Activated CD8-positive, alpha-beta memory T cell treated with anti-CD3 and anti-CD28 coated beads, Interleukin-2, amount 50 U/mL, for 48 hours (primary cell): Measurements from ENCODE around the gene LCP1.

Experiments
- DNase-seq: peaks from one replicate; pipeline ENCODE4 v3.0.0-alpha.2; 2020

LCP1 gene

DNA sequence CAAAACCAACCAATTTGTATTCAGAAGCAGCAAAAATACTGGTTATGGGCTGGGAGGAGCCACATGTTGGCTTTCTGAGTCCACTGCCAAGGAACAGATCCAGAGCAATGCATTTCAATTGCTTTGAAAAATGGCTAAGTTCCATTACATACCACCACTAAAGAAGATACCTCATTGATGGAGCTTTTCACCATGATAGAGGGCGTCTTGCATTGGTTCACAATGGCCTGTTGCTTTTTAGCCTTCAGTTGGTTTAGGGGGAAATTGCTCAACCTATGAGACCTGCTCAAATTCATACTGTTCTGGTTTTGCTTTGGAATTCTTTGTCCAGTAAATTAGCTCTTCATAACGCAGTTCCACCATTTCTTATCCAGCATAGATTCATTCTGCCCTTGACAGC is 55.9 kb downstream of the LCP1 start:
- no peak for DNase-seq

- no peak for DNase-seq
Observed at GRCh38 chr13:46124967-46125933, 56.7 kb downstream of the LCP1 start.

- DNase-seq: peak; percentile 76
Observed at GRCh38 chr13:46124531-46124966, 57.4 kb downstream of the LCP1 start.

- DNase-seq: no peak
Observed at GRCh38 chr13:46122304-46122703, 59.7 kb downstream of the LCP1 start.

- DNase-seq: no peak
Observed at GRCh38 chr13:46121597-46122163, 60.3 kb downstream of the LCP1 start.

DNA sequence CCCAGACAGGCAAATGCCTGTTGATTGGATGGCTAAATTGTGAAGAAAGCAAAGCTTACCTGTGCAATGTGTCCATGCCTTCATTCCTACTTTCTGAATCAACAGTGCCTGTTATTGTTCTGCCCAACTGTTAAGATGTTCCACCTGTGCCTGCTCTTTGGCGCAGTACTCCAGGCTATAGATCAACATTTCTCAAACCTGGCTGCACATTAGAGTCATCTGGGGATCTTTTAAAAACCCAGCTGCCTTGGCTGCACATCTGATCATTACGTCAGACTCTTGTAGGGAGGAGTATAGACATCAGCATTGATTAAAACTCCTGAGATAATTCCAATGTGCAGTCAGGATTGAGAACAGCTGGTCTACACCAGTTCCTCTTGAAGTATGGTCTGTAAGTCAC is 60.9 kb downstream of the LCP1 start:
- DNase-seq: no peak

DNA sequence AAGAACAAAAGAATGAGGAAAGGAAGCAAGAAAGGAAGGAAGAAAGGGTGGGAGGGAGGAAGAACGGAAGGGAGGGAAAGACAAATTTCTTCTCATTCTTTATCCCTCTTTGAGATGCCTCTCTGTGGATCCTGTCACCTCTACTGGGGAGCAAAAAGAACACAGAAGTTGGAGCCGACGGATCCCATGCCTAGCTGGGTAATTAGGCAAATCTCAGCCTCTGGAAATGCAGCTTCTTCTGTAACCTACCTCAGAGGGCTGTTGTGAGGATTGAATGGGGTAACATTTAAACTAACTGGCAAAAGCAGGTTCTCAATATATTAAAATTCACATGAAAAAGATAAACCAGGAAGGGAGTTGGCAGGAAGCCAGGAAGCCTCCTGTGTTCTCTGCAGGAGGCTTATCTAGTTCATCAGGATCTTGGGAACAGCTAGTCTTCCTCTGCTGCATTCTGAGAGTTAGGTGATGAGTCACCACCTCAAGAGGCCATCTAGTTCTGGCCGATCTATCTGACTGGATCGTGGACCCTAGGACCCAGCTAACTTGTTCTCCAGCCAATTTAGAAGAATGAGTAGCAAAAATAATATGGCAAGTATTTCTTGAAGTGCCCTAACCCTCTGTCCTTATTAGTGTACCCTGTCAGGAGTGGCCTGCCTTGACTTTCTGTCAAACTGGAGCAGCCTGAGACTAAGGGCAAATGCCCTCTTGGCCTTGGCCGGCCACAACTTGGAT is 61.9 kb downstream of the LCP1 start:
- no peak for DNase-seq

- DNase-seq: no peak
Observed at GRCh38 chr13:46116653-46117502, 65.1 kb downstream of the LCP1 start.

- DNase-seq: no peak
Observed at GRCh38 chr13:46114613-46115012, 67.4 kb downstream of the LCP1 start.

GRCh38 chr13:46113596-46113995 is 68.4 kb downstream of the LCP1 start:
- no peak for DNase-seq

GRCh38 chr13:46111151-46111550 is 70.8 kb downstream of the LCP1 start:
- no peak for DNase-seq

- DNase-seq: no peak
Observed at GRCh38 chr13:46109451-46109850, 72.5 kb downstream of the LCP1 start.

- DNase-seq: no peak
Observed at GRCh38 chr13:46106839-46107371, 75.1 kb downstream of the LCP1 start.

DNA sequence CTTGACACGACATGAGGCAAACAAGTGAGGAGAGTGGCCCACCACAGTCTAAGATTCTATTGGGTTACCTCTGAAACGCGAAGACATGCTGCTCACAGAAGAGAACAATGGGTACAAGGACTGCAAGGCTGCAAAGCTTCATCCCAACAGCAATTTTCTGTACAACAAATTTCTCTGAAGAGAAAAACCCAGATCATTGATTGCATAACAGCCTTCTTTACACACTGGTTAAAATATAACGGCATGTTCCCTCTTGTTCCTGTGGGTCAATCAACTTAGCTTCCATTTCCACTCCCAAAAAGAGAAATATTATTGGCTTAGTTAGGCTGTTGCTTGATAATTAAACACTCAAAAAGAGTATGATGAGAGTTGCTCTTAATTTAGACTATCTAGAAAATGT is 77.1 kb downstream of the LCP1 start, which contains the start of gene CPB2:
Gene CPB2, minus strand, starts transcription at position 166 of the 400 bp plus-strand sequence. Its CDS starts 24 bp downstream, at position 142.
- no peak for DNase-seq

DNA sequence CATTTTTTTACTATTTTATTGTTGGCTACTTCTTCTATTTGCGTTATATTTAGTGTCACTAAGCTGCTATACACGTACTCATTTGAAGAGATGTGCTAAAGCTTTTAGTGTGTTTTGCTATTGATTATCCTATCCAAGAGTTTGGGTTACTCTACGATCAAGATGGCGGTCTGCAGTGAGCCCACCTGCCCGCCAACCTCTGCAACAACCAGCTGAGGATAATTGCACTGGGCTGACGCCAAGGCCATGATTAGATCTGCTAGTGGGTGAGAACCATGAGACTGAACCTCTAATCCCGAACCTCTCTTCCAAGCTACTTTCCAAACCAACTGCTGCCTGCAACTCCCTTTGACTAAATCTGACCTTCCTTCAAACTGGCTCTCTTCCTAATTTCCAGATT is 78.9 kb downstream of the LCP1 start:
- no peak for DNase-seq

- no peak for DNase-seq
Observed at GRCh38 chr13:46102255-46102605, 79.7 kb downstream of the LCP1 start.

GRCh38 chr13:46101484-46102254 is 80.3 kb downstream of the LCP1 start:
- DNase-seq: no peak

- DNase-seq: no peak
Observed at GRCh38 chr13:46101002-46101401, 81.0 kb downstream of the LCP1 start.

GRCh38 chr13:46100191-46100815 is 81.7 kb downstream of the LCP1 start:
- no peak for DNase-seq

- DNase-seq: no peak
Observed at GRCh38 chr13:46097663-46098062, 84.3 kb downstream of the LCP1 start.

DNA sequence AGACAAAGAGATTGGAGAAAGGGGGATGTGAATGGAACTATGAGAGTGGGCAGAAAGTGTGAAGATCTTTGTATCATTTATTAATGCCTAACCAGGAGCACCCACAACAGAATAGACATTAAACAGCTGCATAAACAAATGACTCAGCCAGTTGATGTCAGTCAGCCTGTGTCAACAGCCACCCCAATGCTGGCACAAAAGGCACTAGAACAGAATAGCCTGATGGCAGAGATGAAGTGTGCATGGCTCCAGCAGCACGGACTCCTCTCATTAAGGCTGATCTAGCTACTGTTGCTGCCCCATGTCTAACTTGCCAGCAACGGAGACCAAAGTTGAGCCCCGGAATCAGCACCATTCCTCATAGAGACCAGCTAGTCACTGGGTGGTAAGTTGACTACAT is 85.0 kb downstream of the LCP1 start:
- DNase-seq: no peak
